GM19238 (cell line): ENCODE measurements around the gene RIC1.
"Not testable (repeated sequence)": the region's sequence is repeated elsewhere in the genome, so short reads cannot be mapped to it uniquely, and the experiment has no call there.

Source experiments
- DNase-seq: peaks from one replicate; pipeline ENCODE4 v3.0.0; 2011; ENCODE audit warnings: low spot score; ENCODE audit not compliant: insufficient read length

RIC1 gene

GRCh38 chr9:5722679-5723078, 93.8 kb downstream of the RIC1 start:
- DNase-seq, result not testable (repeated sequence)

GRCh38 chr9:5735072-5735471, 106.2 kb downstream of the RIC1 start:
- DNase-seq, result no peak

- no peak for DNase-seq
These were observed 107.8 kb downstream of the RIC1 start for GRCh38 chr9:5736563-5737346.

- DNase-seq, result no peak
These were observed 114.2 kb downstream of the RIC1 start for GRCh38 chr9:5743109-5743508.

- no peak for DNase-seq
These were observed 119.5 kb downstream of the RIC1 start for GRCh38 chr9:5748438-5748837.

GRCh38 chr9:5749306-5749705, 120.4 kb downstream of the RIC1 start:
- no peak for DNase-seq

- no peak for DNase-seq
These were observed 121.7 kb downstream of the RIC1 start for GRCh38 chr9:5750569-5750968.

- DNase-seq, result no peak
These were observed 127.7 kb downstream of the RIC1 start for GRCh38 chr9:5756633-5757032.

GRCh38 chr9:5760338-5760737, 131.4 kb downstream of the RIC1 start:
- no peak for DNase-seq

GRCh38 chr9:5762421-5762820, 133.5 kb downstream of the RIC1 start:
- DNase-seq, result no peak

- no peak for DNase-seq
These were observed 135.4 kb downstream of the RIC1 start for GRCh38 chr9:5764130-5764868.

GRCh38 chr9:5767968-5768932, 139.3 kb downstream of the RIC1 start:
- DNase-seq, result no peak

- DNase-seq, result no peak
These were observed 144.6 kb downstream of the RIC1 start for GRCh38 chr9:5773324-5773999.

GRCh38 chr9:5778805-5779204, 149.9 kb downstream of the RIC1 start:
- no peak for DNase-seq

- not testable (repeated sequence) for DNase-seq
These were observed 150.9 kb downstream of the RIC1 start for GRCh38 chr9:5779705-5780218.

GRCh38 chr9:5783420-5783819, 154.5 kb downstream of the RIC1 start:
- not testable (repeated sequence) for DNase-seq

- DNase-seq, result no peak
These were observed 155.1 kb downstream of the RIC1 start for GRCh38 chr9:5783982-5784381.

GRCh38 chr9:5784526-5785315, 155.8 kb downstream of the RIC1 start:
- no peak for DNase-seq

GRCh38 chr9:5786370-5787127, 157.6 kb downstream of the RIC1 start:
- no peak for DNase-seq
